ENCODE results near the gene CLEC4G. TPM values are rescaled to one million over a fixed set of nuclear protein-coding genes. Genes with fewer than 3 reads are reported as not detected.

The CLEC4G gene
- total and polyA plus RNA-seq, 2 of the 13 experiments (the other 11 are each of a cell fraction or from before 2014, with no cell fraction given) = not detected

- TF ChIP-seq HIC2 (CRISPR knock-in tag; IDR thresholded peaks at IDR 0.05; ENCODE audit: low read depth) (no peak), ZNF235 (CRISPR knock-in tag; IDR thresholded peaks at IDR 0.05; ENCODE audit: borderline replicate concordance) (no peak), ZNF598 (CRISPR knock-in tag; IDR thresholded peaks at IDR 0.05; ENCODE audit: borderline replicate concordance) (no peak), BCL6 (CRISPR knock-in tag; IDR thresholded peaks at IDR 0.05) (peak; percentile 33; the same call in 1 of the 2 replicates), ZNF280D (CRISPR knock-in tag; IDR thresholded peaks at IDR 0.05) (0 out of 2 replicates have a peak, but pooled peaks have one; percentile 58), ATF1 (CRISPR knock-in tag; IDR thresholded peaks at IDR 0.05) (no peak), NFKBIZ (CRISPR knock-in tag; IDR thresholded peaks at IDR 0.05) (no peak), ZNF883 (CRISPR knock-in tag; IDR thresholded peaks at IDR 0.05; ENCODE audit: not compliant biosample characterization) (no peak), IRX3 (CRISPR knock-in tag; IDR thresholded peaks at IDR 0.05; ENCODE audit: borderline replicate concordance, low read depth) (no peak), ZNF572 (CRISPR knock-in tag; IDR thresholded peaks at IDR 0.05) (peak; percentile 59; the same call in 1 of the 2 replicates), ZNF614 (CRISPR knock-in tag; IDR thresholded peaks at IDR 0.05; ENCODE audit: borderline replicate concordance) (no peak), BCLAF1 (IDR thresholded peaks at IDR 0.05) (no peak), ZBTB33 (CRISPR knock-in tag; IDR thresholded peaks at IDR 0.05) (peak; percentile 97), ZBTB25 (CRISPR knock-in tag; IDR thresholded peaks at IDR 0.05) (0 out of 2 replicates have a peak, but pooled peaks have one; percentile 20), SP5 (CRISPR knock-in tag; IDR thresholded peaks at IDR 0.05; ENCODE audit: borderline replicate concordance, low read depth) (0 out of 2 replicates have a peak, but pooled peaks have one; percentile 14)
These were observed 50.4 kb downstream of the CLEC4G start (continued) for GRCh38 chr19:7681340-7682174.
